ENCODE results near the gene RASGRP2.

DNA sequence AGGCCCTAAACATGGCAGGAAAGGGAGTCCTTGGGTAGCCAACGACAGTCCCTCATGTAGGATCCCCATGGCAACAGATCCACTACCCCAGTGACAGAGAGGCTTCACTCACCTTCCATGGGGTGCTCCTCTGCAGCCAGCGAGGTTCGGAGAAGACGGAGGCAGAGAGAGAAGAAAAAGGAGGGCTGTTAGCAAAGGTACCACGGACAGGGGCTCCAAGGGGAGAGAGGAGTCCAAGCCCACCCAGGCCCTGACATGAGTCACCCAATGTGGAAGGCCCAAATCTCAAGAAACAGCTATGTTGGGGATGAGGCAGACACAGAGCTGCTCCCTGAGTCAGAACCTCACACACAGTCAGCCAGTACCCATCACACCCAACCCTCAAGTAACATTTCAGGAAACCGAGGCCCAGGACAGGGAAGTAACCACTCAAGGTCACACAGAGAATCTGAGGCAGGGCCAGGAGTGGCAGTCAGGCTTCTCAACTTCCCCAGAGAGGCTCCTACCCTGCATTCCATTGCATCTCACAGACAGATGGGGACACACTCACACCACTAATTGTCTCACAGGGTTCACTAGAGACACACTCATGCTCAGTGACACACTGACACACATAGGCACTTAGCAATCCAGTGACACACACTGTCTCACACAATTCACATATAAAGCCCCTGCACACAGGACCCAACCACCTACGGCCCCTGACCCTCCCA, 46.1 kb downstream of the RASGRP2 start:
- TF ChIP-seq ZC3H10 (CRISPR knock-in tag; IDR thresholded peaks at IDR 0.05) (no peak), RARB (CRISPR knock-in tag; IDR thresholded peaks at IDR 0.05) (no peak), PATZ1 (CRISPR knock-in tag; IDR thresholded peaks at IDR 0.05; ENCODE audit: borderline replicate concordance) (no peak), TOX (CRISPR knock-in tag; IDR thresholded peaks at IDR 0.05; ENCODE audit: borderline replicate concordance) (no peak), ISL1 (CRISPR knock-in tag; IDR thresholded peaks at IDR 0.05) (no peak), ZFP3 (CRISPR knock-in tag; IDR thresholded peaks at IDR 0.05) (no peak), TSHZ2 (CRISPR knock-in tag; IDR thresholded peaks at IDR 0.05) (no peak), GLIS3 (CRISPR knock-in tag; IDR thresholded peaks at IDR 0.05) (no peak), ZNF565 (CRISPR knock-in tag; conservative IDR thresholded peaks at IDR 0.05; ENCODE audit: low read depth) (no peak), PPARA (CRISPR knock-in tag; IDR thresholded peaks at IDR 0.05; ENCODE audit: borderline replicate concordance) (no peak), CSRNP3 (CRISPR knock-in tag; IDR thresholded peaks at IDR 0.05) (no peak), ZFP30 (CRISPR knock-in tag; IDR thresholded peaks at IDR 0.05) (no peak)
- TF ChIP-seq, protein P1, sequence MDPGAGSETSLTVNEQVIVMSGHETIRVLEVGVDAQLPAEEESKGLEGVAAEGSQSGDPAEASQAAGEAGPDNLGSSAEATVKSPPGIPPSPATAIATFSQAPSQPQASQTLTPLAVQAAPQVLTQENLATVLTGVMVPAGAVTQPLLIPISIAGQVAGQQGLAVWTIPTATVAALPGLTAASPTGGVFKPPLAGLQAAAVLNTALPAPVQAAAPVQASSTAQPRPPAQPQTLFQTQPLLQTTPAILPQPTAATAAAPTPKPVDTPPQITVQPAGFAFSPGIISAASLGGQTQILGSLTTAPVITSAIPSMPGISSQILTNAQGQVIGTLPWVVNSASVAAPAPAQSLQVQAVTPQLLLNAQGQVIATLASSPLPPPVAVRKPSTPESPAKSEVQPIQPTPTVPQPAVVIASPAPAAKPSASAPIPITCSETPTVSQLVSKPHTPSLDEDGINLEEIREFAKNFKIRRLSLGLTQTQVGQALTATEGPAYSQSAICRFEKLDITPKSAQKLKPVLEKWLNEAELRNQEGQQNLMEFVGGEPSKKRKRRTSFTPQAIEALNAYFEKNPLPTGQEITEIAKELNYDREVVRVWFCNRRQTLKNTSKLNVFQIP (CRISPR knock-in tag; IDR thresholded peaks at IDR 0.05; ENCODE audit: borderline replicate concordance, low read depth) = no peak

All from SK-N-SH treated with all-trans-retinoic acid at 6 μM for 48 hours (cell line).